Amygdala (tissue), 56 donors: ENCODE measurements around the gene SMARCAL1.

ENCODE experiments used
- DNase-seq, 56 donors: peaks; one replicate each; lab custom pipeline; 2025; lab: John Stamatoyannopoulos, UW

SMARCAL1 gene

DNA sequence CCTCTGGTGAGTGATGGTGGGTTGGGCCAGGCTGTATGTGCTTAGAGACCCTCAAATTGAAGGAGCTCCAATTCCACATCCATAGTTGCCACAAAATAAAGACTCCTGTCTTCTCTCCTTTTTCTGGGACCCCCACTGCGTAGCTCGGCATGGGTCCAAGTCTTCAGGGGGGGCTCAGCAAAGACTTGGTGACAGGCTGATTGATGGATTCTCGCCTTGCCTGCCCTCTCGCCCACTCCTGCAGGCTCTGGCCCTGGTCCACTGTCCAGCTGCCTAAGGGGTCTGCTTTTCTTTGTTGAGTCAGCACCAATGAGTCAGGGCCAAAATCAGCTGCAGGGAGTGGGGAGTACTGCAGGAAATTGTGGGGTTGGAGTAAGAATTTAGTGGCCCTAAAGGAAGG, 107.8 kb downstream of the SMARCAL1 start:
- no peak for DNase-seq

- DNase-seq: no peak
These were observed 110.7 kb downstream of the SMARCAL1 start for GRCh38 chr2:216522892-216523502.

DNA sequence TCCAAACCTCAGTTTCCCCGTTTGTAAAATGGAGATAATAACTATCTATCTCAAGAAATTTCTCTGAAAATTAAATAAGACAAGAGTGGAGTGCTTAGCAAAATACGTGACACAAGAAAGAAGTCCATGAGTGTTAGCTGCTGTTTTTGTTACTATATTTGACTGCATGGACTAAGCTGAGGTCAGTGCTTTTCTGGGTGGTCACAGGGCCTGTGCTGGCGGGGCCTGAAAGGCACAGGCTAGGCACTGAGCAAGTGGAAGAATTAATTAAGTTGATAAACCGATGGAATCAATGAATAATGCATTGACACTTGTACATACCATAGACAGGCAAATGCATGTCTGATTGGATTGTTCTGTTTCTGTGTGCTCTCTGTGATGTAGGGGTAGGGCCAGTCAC, 113.7 kb downstream of the SMARCAL1 start:
- DNase-seq: no peak

DNA sequence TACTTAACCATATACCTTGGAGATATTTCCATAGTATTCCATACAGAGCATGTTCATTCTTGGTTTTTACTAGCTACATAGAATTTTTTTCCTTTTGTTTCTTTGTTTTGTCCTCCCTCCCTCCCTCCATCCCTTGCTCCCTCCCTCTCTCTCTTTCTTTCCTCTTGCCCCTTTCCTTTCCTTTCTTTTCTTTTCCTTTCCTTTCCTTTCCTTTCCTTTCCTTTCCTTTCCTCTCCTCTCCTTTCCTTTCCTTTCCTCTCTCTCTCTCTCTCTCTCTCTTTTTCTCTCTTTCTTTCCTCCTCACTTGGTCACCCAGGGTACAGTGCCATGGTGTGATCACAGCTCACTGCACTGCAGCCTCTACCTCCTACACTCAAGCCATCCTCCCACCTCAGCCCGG, 114.7 kb downstream of the SMARCAL1 start:
- no peak for DNase-seq

DNA sequence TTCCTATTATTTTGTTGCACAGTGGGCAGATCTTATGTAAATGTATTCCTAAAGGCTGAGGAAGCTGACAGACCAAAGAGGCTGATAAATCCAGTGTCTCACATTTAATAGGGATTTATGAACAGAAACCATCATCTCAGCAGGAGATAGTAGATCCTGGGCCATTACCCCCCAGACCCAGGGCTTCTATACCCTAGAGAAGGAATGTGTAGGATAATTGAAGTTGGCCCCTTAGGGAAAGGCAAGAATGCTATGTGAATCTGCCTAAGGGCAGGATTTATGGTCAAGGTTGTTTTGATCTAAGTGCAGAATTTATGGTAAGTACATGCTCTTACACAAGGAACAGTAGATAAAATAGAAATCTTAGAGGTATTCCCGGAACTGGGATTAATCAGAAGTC, 115.3 kb downstream of the SMARCAL1 start:
- DNase-seq: no peak

DNA sequence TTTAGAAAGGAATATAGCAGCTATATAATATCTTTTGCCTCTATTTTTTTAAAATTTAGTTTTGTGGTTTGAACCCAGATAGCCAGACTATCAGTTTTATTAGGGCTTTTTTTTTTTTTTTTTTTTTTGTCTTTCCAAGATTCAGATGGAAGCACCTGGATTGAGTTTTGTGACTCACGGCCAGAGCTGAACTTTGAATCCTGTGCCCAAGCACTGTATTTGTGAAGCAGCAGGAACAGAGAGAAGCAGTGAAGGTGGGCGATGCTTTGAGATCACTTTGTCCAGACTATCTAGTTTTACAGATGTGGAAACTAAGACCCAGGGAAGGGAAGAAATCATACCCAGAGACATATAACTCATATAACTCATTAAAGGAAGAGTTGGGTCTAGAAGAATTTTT, 120.3 kb downstream of the SMARCAL1 start:
- no peak for DNase-seq
